ENCODE results near the gene RAD51C. TPM values are rescaled to one million over a fixed set of nuclear protein-coding genes. Genes with fewer than 3 reads are reported as not detected.

The RAD51C gene
- polyA plus RNA-seq, 1 of the 3 experiments (the other 2 are of a cell fraction): 36.1 TPM

DNA sequence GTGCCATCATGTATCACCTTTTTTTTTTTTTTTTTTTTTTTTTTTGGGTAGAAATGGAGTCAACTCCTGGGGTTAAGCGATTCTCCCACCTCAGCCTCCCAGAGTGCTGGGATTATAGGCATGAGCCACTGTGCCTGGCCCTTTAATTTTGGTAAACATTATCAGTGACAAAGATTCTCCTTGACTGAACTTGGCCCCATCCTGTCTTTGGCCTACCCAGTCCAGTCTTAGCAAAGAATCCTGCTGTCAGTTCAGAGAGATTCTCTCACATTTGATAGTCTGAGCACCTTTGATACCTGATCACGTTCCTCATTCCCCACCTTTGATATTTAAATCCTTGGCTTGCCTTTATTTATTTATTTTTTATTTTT, 11.5 kb downstream of the RAD51C start:
- H3K4me2 ChIP-seq: no peak overlapping the region
- no peak overlapping the region for H3K4me3 ChIP-seq (ENCODE audit: low read depth in 2 of 2, low read length in 1 of 2)
- H3K36me3 ChIP-seq (replicated peaks in 1 of 2; ENCODE audit: control insufficient read depth in 1 of 2, insufficient read depth in 2 of 2, low read length in 1 of 2): peaks cover 0 to 4% of the 10 kb centered on the region in 2 experiments
- no peaks in the 10 kb centered on the region for H3K9me2 ChIP-seq
- no peaks in the 10 kb centered on the region for H3K4me1 ChIP-seq (ENCODE audit: control insufficient read depth in 1 of 2, insufficient read depth in 2 of 2, low read depth in 1 of 2, low read length in 1 of 2)
- no peaks in the 10 kb centered on the region for H4K20me1 ChIP-seq (ENCODE audit: insufficient read depth)
- no peak overlapping the region for H2AFZ ChIP-seq (ENCODE audit: low read depth)
- H3K79me2 ChIP-seq (ENCODE audit: insufficient read depth): no peaks in the 10 kb centered on the region
- POLR2A ChIA-PET: no interaction called here
- no peaks in the 10 kb centered on the region for H3K27me3 ChIP-seq (ENCODE audit: insufficient read depth)
- CTCF ChIA-PET: interaction anchor here (1.7 to 2.6 kb wide), 2 partner anchors 116 to 301 kb away, joined by 3 to 10 read pairs; no protein-coding TSS in a partner anchor
- no peak overlapping the region for H3K27ac ChIP-seq (ENCODE audit: low read depth in 2 of 2, low read length in 1 of 2)
- no peaks in the 10 kb centered on the region for H3K9me3 ChIP-seq
- DNase-seq: no peak
- H3F3A ChIP-seq (replicated peaks; ENCODE audit: insufficient read depth): peaks cover 5% of the 10 kb centered on the region
- no peak for TF ChIP-seq FOXM1 (IDR thresholded peaks at IDR 0.05; ENCODE audit: low read depth)
- TF ChIP-seq USF2 (IDR thresholded peaks at IDR 0.05; ENCODE audit: borderline replicate concordance, low read depth, low read length): no peak
- TF ChIP-seq, protein P1, sequence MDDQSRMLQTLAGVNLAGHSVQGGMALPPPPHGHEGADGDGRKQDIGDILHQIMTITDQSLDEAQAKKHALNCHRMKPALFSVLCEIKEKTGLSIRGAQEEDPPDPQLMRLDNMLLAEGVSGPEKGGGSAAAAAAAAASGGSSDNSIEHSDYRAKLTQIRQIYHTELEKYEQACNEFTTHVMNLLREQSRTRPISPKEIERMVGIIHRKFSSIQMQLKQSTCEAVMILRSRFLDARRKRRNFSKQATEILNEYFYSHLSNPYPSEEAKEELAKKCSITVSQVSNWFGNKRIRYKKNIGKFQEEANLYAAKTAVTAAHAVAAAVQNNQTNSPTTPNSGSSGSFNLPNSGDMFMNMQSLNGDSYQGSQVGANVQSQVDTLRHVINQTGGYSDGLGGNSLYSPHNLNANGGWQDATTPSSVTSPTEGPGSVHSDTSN (IDR thresholded peaks at IDR 0.05): no peak
- TF ChIP-seq FOSL2 (IDR thresholded peaks at IDR 0.05; ENCODE audit: borderline replicate concordance, low read depth): no peak
- TF ChIP-seq, protein P2, sequence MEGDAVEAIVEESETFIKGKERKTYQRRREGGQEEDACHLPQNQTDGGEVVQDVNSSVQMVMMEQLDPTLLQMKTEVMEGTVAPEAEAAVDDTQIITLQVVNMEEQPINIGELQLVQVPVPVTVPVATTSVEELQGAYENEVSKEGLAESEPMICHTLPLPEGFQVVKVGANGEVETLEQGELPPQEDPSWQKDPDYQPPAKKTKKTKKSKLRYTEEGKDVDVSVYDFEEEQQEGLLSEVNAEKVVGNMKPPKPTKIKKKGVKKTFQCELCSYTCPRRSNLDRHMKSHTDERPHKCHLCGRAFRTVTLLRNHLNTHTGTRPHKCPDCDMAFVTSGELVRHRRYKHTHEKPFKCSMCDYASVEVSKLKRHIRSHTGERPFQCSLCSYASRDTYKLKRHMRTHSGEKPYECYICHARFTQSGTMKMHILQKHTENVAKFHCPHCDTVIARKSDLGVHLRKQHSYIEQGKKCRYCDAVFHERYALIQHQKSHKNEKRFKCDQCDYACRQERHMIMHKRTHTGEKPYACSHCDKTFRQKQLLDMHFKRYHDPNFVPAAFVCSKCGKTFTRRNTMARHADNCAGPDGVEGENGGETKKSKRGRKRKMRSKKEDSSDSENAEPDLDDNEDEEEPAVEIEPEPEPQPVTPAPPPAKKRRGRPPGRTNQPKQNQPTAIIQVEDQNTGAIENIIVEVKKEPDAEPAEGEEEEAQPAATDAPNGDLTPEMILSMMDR (IDR thresholded peaks at IDR 0.05): no peak
- TF ChIP-seq TAF1 (IDR thresholded peaks at IDR 0.05; ENCODE audit: borderline replicate concordance, low read depth, low read length): no peak
- TF ChIP-seq EP300 (IDR thresholded peaks at IDR 0.05; ENCODE audit: borderline replicate concordance in 1 of 2, low read depth in 1 of 2, low read length in 1 of 2): no peak
- TF ChIP-seq, protein P3, sequence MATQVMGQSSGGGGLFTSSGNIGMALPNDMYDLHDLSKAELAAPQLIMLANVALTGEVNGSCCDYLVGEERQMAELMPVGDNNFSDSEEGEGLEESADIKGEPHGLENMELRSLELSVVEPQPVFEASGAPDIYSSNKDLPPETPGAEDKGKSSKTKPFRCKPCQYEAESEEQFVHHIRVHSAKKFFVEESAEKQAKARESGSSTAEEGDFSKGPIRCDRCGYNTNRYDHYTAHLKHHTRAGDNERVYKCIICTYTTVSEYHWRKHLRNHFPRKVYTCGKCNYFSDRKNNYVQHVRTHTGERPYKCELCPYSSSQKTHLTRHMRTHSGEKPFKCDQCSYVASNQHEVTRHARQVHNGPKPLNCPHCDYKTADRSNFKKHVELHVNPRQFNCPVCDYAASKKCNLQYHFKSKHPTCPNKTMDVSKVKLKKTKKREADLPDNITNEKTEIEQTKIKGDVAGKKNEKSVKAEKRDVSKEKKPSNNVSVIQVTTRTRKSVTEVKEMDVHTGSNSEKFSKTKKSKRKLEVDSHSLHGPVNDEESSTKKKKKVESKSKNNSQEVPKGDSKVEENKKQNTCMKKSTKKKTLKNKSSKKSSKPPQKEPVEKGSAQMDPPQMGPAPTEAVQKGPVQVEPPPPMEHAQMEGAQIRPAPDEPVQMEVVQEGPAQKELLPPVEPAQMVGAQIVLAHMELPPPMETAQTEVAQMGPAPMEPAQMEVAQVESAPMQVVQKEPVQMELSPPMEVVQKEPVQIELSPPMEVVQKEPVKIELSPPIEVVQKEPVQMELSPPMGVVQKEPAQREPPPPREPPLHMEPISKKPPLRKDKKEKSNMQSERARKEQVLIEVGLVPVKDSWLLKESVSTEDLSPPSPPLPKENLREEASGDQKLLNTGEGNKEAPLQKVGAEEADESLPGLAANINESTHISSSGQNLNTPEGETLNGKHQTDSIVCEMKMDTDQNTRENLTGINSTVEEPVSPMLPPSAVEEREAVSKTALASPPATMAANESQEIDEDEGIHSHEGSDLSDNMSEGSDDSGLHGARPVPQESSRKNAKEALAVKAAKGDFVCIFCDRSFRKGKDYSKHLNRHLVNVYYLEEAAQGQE (IDR thresholded peaks at IDR 0.05; ENCODE audit: low read depth, low read length): no peak
- no peak for TF ChIP-seq RFX5 (IDR thresholded peaks at IDR 0.05; ENCODE audit: low read length)
- no peak for TF ChIP-seq RXRA (IDR thresholded peaks at IDR 0.05; ENCODE audit: borderline replicate concordance, low read depth)
- TF ChIP-seq SMC3 (IDR thresholded peaks at IDR 0.05; ENCODE audit: low read depth, low read length): no peak
- TF ChIP-seq JUND (IDR thresholded peaks at IDR 0.05): no peak
- TF ChIP-seq MEF2A (IDR thresholded peaks at IDR 0.05; ENCODE audit: borderline replicate concordance, low read depth): no peak
- TF ChIP-seq EZH2phosphoT487 (IDR thresholded peaks at IDR 0.05; ENCODE audit: borderline replicate concordance, low read depth): no peak
- no peak for TF ChIP-seq RCOR1 (IDR thresholded peaks at IDR 0.05; ENCODE audit: low read length)
- TF ChIP-seq FOXJ3 (CRISPR knock-in tag; IDR thresholded peaks at IDR 0.05): no peak
- no peak for TF ChIP-seq GATA2 (CRISPR knock-in tag; IDR thresholded peaks at IDR 0.05)
- TF ChIP-seq, protein P4, sequence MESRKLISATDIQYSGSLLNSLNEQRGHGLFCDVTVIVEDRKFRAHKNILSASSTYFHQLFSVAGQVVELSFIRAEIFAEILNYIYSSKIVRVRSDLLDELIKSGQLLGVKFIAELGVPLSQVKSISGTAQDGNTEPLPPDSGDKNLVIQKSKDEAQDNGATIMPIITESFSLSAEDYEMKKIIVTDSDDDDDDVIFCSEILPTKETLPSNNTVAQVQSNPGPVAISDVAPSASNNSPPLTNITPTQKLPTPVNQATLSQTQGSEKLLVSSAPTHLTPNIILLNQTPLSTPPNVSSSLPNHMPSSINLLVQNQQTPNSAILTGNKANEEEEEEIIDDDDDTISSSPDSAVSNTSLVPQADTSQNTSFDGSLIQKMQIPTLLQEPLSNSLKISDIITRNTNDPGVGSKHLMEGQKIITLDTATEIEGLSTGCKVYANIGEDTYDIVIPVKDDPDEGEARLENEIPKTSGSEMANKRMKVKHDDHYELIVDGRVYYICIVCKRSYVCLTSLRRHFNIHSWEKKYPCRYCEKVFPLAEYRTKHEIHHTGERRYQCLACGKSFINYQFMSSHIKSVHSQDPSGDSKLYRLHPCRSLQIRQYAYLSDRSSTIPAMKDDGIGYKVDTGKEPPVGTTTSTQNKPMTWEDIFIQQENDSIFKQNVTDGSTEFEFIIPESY (IDR thresholded peaks at IDR 0.05; ENCODE audit: borderline replicate concordance, low read depth): no peak
- H3K9ac ChIP-seq: no peak overlapping the region
- WGBS (ENCODE audit: low lambda C conversion rate): 100% methylated on average over 2 of the region's 2 CpGs
